Measurements from ENCODE around the gene FCHO2. TPM values are rescaled to one million over a fixed set of nuclear protein-coding genes. Genes with fewer than 3 reads are reported as not detected.

The FCHO2 gene
- total RNA-seq, 4 donors from 2014 or later = 20.2 to 38.0 (median 28.3) TPM

- Histone ChIP-seq H3K4me1 (no peaks in the 10 kb centered on the region), H3K9me3 (no peaks in the 10 kb centered on the region), H3K27ac (no peak overlapping the region), H3K27me3 (no peaks in the 10 kb centered on the region), H3K4me3 (no peak overlapping the region), H3K36me3 (no peaks in the 10 kb centered on the region)
- TF ChIP-seq POLR2A (IDR thresholded peaks at IDR 0.05) (no peak), CTCF (IDR thresholded peaks at IDR 0.05) (no peak)
- no peak for DNase-seq
Observed at GRCh38 chr5:73106335-73106734, 150.5 kb downstream of the FCHO2 start.

GRCh38 chr5:73110190-73110589 lies 154.3 kb downstream of the FCHO2 start:
- no peak for DNase-seq
- TF ChIP-seq POLR2A (IDR thresholded peaks at IDR 0.05) = no peak
- TF ChIP-seq CTCF (IDR thresholded peaks at IDR 0.05) = no peak
- H3K36me3 ChIP-seq = no peaks in the 10 kb centered on the region
- H3K27me3 ChIP-seq = no peaks in the 10 kb centered on the region
- H3K4me1 ChIP-seq = peaks cover 0 to 5% (median 0%) of the 10 kb centered on the region in 4 donors
- no peak overlapping the region for H3K27ac ChIP-seq
- no peak overlapping the region for H3K4me3 ChIP-seq
- no peaks in the 10 kb centered on the region for H3K9me3 ChIP-seq

GRCh38 chr5:73111536-73111935 lies 155.7 kb downstream of the FCHO2 start:
- Histone ChIP-seq H3K27me3 (no peaks in the 10 kb centered on the region), H3K27ac (no peak overlapping the region), H3K36me3 (no peaks in the 10 kb centered on the region), H3K4me1 (peaks cover 0 to 17% (median 0%) of the 10 kb centered on the region in 4 donors), H3K4me3 (no peak overlapping the region), H3K9me3 (no peaks in the 10 kb centered on the region)
- TF ChIP-seq POLR2A (IDR thresholded peaks at IDR 0.05) (no peak), CTCF (IDR thresholded peaks at IDR 0.05) (no peak)
- no peak for DNase-seq

- no peak overlapping the region for H3K4me3 ChIP-seq
- no peaks in the 10 kb centered on the region for H3K9me3 ChIP-seq
- DNase-seq = no peak
- no peaks in the 10 kb centered on the region for H3K36me3 ChIP-seq
- peaks cover 0 to 17% (median 0%) of the 10 kb centered on the region in 4 donors for H3K4me1 ChIP-seq
- no peak for TF ChIP-seq POLR2A (IDR thresholded peaks at IDR 0.05)
- no peak for TF ChIP-seq CTCF (IDR thresholded peaks at IDR 0.05)
- no peaks in the 10 kb centered on the region for H3K27me3 ChIP-seq
- no peak overlapping the region for H3K27ac ChIP-seq
Observed at GRCh38 chr5:73112359-73112758, 156.5 kb downstream of the FCHO2 start.

GRCh38 chr5:73114044-73114688 lies 158.3 kb downstream of the FCHO2 start:
- Histone ChIP-seq H3K27ac (no peak overlapping the region), H3K27me3 (no peaks in the 10 kb centered on the region), H3K9me3 (no peaks in the 10 kb centered on the region), H3K36me3 (no peaks in the 10 kb centered on the region), H3K4me1 (peaks cover 0 to 22% (median 0%) of the 10 kb centered on the region in 4 donors), H3K4me3 (no peak overlapping the region)
- no peak for DNase-seq
- TF ChIP-seq POLR2A (IDR thresholded peaks at IDR 0.05) = no peak
- no peak for TF ChIP-seq CTCF (IDR thresholded peaks at IDR 0.05)
